Keratinocyte (primary cell): ENCODE data around the gene MROH2A.

Experiments
- CTCF ChIP-seq, 3 experiments: IDR thresholded peaks in 1 of 3; conservative IDR thresholded peaks in 1 of 3; optimal IDR thresholded peaks in 1 of 3; 2 replicates in 2 of 3; 3 replicates in 1 of 3; pipeline versions ENCODE3 to v1.5.1; 2011; ENCODE audit warnings: low read length in 3 of 3, mild to moderate bottlenecking in 3 of 3, moderate library complexity in 2 of 3, control low read depth in 1 of 3, inconsistent platforms in 1 of 3; ENCODE audit not compliant: insufficient read depth in 2 of 3; ENCODE audit errors: extremely low read depth in 1 of 3
- EZH2 ChIP-seq: IDR thresholded peaks from one replicate; pipeline ENCODE4 v1.6.1; 2012; ENCODE audit warnings: inconsistent platforms, mild to moderate bottlenecking, low read length, moderate library complexity

- TF ChIP-seq CTCF (optimal IDR thresholded peaks at IDR 0.05 in 1 of 3, IDR thresholded peaks at IDR 0.05 in 1 of 3, conservative IDR thresholded peaks at IDR 0.05 in 1 of 3; ENCODE audit: extremely low read depth in 1 of 3, insufficient read depth in 2 of 3, low read length in 3 of 3) (no peak), EZH2 (no peak)
Observed at GRCh38 chr2:233831861-233832260, 53.7 kb downstream of the MROH2A start.
